ENCODE data around the gene CDH22.

- TF ChIP-seq POLR2A (IDR thresholded peaks at IDR 0.05) = no peak
- TF ChIP-seq CTCF (IDR thresholded peaks at IDR 0.05) = no peak
These were observed 22.6 kb downstream of the CDH22 start for GRCh38 chr20:46285740-46286139.

All from right lobe of liver (tissue), 4 donors.